ENCODE results near the gene TCFL5. TPM values are rescaled to one million over a fixed set of nuclear protein-coding genes. Genes with fewer than 3 reads are reported as not detected.

TCFL5 gene
- total and polyA plus RNA-seq, 10 of the 15 experiments (the other 5 are each of a cell fraction or from before 2014, with no cell fraction given), result 0.48 to 8.1 (median 3.8) TPM

DNA sequence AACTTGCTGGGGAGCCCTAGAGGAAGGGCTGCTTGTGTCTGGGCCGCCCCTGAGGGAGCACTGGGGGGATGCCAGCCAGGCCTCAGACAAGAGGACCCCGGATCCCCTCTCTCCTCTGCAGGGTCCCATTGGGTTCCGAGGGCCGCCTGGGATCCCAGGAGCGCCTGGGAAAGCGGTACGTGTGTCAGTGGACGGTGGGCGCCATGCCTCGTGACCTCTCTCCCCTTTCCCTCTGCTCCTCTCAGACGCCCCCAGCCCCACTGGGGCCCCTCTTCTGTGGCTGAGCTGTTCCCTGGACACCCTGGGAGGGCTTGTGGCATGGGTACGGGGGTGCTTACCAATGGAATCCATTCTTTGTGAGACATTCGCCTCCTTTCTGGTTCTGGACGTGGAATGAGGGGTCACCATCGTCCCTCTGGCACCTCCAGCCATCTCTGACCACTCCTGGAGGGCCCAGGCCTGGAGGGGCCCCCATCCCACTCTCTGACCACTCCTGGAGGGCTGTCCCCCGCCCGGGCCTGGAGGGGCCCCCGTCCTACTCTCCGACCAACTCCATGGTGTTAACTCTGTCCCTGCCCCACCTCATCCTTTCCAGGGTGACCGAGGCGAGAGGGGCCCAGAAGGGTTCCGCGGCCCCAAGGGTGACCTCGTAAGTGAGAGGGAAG, 34.8 kb downstream of the TCFL5 start:
- ChIA-PET CTCF (no interaction called here), SMC1A (ENCODE audit: uncharacterized antibody, unreplicated experiment) (no interaction called here), RAD21 (ENCODE audit: unreplicated experiment) (no interaction called here), POLR2A (interaction anchor here (0.5 kb wide), 1 partner anchor 148 kb away, joined by 4 read pairs; no protein-coding TSS in a partner anchor)
- Histone ChIP-seq H4K20me1 (ENCODE audit: control insufficient read depth, insufficient read depth) (no peaks in the 10 kb centered on the region), H3K27ac (ENCODE audit: control insufficient read depth, insufficient read depth) (no peak overlapping the region), H3K9me3 (replicated peaks; ENCODE audit: control insufficient read depth, insufficient read depth, low read length) (no peaks in the 10 kb centered on the region), H3K4me3 (no peak overlapping the region), H3K4me2 (ENCODE audit: control insufficient read depth, insufficient read depth) (no peak overlapping the region), H3K9ac (ENCODE audit: control insufficient read depth, insufficient read depth, low read length) (no peak overlapping the region), H3K4me1 (ENCODE audit: control insufficient read depth, insufficient read depth, low read length) (peaks cover 4% of the 10 kb centered on the region; the same call in 1 of the 2 replicates), H3K79me2 (ENCODE audit: control insufficient read depth, insufficient read depth, low read length) (no peaks in the 10 kb centered on the region), H3K36me3 (ENCODE audit: control insufficient read depth in 2 of 2, insufficient read depth in 2 of 2, low read length in 1 of 2) (no peaks in the 10 kb centered on the region), H2AFZ (ENCODE audit: control insufficient read depth, low read depth, low read length) (no peak overlapping the region), H3K27me3 (replicated peaks in 1 of 2; ENCODE audit: control insufficient read depth in 2 of 2, insufficient read depth in 2 of 2, low read length in 1 of 2) (no peaks in the 10 kb centered on the region)
- DNase-seq (ENCODE audit: low read depth, low spot score), result no peak
- no peak for ATAC-seq
- no peak for FAIRE-seq
- BruUV-seq (replicated peaks), result no TSS peak
- intact Hi-C loops (cut with micrococcal nuclease; ENCODE audit: unreplicated experiment) (no loop called here), in situ Hi-C loops (cut with MboI) (loop anchor here (5.0 kb wide), 1 partner anchor 49 kb away; no protein-coding TSS in a partner anchor)
- TF ChIP-seq STAT1 (conservative IDR thresholded peaks at IDR 0.05), result no peak
- TF ChIP-seq HCFC1 (IDR thresholded peaks at IDR 0.05; ENCODE audit: low read length), result no peak
- no peak for TF ChIP-seq SP1 (IDR thresholded peaks at IDR 0.05; ENCODE audit: low read depth, low read length)
- TF ChIP-seq, protein P1, sequence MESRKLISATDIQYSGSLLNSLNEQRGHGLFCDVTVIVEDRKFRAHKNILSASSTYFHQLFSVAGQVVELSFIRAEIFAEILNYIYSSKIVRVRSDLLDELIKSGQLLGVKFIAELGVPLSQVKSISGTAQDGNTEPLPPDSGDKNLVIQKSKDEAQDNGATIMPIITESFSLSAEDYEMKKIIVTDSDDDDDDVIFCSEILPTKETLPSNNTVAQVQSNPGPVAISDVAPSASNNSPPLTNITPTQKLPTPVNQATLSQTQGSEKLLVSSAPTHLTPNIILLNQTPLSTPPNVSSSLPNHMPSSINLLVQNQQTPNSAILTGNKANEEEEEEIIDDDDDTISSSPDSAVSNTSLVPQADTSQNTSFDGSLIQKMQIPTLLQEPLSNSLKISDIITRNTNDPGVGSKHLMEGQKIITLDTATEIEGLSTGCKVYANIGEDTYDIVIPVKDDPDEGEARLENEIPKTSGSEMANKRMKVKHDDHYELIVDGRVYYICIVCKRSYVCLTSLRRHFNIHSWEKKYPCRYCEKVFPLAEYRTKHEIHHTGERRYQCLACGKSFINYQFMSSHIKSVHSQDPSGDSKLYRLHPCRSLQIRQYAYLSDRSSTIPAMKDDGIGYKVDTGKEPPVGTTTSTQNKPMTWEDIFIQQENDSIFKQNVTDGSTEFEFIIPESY (IDR thresholded peaks at IDR 0.05), result no peak
- TF ChIP-seq NR2C1 (IDR thresholded peaks at IDR 0.05), result no peak
- no peak for TF ChIP-seq POLR2AphosphoS2 (IDR thresholded peaks at IDR 0.05; ENCODE audit: low read depth, low read length)
- TF ChIP-seq LARP7 (IDR thresholded peaks at IDR 0.05), result no peak
- WGBS (ENCODE audit: insufficient coverage, insufficient replicate concordance, low lambda C conversion rate, missing lambda C conversion rate), result 55% methylated on average over 21 of the region's 24 CpGs
